ENCODE results near the gene GABRR2.

Gene GABRR2

DNA sequence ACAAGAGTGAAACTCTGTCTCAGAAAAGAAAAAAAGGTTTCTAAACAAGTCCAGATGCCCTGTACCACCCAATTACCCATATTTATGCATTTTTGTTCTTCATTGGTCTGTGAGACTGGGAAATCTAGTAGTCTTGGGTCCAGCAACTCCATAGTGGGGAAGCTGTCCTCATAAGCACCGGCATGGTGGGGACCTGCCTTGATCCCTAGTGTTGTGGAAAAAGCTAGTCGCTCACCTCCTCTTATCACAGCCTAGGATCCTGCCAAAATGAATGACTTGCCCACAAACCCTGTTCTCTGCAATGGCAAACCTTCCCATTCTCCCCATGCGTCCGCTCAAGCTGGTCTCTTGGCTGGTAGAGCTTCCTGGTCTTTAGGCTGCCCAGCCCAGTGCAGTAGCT lies 59.7 kb downstream of the GABRR2 start:
- no peak for DNase-seq

DNA sequence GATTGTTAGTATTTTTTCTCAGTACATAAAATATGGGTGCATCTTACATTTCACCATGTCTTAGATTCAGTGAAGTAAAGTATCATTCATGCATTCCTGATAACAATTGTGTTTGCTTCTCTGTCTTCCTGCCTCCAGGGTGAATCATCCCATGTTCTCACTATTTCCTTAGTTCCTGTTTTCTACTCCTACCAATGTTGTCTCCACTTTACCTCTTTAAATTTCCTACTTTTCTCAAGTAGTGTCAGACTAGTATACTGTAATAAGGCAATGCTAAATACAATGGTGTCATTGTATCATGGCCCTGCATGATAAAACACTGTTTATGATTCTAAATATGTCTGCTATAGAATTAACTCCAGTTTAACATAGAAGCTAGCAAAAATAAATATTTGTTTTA lies 60.5 kb downstream of the GABRR2 start:
- DNase-seq: peak; percentile 42

DNA sequence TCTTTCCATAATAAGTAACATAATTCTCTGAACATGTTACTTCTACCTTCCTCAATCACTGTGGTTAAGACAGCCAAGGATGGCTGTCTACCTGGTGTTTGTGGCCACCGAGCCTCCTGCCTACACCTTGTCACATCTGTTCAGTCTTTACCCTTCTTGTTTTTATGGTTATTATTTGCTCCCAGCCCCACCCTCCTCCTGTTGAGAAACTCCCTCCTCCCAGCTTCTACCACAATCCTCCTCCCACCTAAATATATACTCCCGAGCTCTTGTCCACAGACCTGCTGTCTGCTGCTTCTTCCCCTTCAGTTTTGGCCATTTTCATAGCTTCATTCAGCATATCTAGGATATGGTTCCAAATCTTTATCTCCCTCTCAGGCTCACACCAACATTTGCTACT lies 62.2 kb downstream of the GABRR2 start:
- DNase-seq: no peak

DNA sequence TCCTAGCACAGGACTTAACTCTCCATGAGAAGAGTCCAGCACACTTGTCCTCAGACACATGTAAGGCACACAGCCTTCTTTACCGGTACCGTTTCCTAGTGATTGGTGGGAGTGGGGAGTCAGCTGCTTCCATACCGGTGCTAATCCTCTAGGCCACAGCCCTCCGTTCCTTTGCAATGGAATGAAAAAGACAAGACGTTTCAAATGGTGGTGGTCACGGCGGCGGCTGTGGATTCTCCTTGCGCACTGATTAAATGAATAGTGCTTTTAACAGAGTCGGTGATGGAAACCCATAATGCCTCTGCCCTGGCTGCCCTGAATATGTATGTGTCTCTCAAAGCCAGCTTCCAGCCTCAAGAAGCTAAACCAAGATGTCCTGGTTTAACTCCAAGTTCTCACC lies 63.1 kb downstream of the GABRR2 start:
- DNase-seq: no peak

DNA sequence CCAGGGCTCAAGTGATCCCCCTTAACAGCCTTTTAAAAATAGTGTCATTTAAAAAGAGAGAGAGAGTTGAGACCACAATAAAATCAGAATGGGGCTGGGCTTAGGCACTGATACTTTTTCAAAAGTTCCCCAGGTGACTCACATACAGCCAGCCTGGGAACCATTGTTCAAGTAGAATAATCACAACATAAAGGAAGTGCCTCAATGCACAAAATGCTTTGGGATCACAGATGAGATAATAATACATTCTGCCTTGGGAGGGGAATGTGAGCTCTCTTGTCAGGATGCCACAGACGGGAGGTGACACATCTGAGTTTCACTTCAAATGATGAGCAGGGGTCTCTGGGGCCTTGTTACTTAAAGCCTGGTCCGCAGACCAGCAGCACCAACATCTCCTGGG lies 63.9 kb downstream of the GABRR2 start:
- DNase-seq: no peak

DNA sequence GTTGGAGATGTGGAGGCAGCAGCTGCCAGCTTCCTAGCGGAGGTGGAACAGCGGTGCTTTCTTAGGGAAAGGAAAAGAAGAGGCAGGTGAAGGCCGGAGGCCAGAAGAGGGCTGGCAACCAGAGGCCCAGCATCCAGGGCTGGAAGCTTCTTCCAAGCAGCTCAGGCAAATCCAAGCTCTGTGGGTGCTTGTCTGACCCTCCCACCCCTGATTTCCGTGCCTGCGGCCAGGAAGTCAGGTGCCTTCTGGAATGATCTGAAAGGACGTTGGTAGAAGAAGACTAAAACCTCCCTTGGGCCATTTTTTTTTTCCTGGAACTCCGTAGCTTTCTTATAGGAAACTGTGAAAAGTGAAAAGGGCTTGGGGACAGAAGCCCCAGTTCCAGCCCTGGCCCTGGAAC lies 64.9 kb downstream of the GABRR2 start:
- DNase-seq: no peak

DNA sequence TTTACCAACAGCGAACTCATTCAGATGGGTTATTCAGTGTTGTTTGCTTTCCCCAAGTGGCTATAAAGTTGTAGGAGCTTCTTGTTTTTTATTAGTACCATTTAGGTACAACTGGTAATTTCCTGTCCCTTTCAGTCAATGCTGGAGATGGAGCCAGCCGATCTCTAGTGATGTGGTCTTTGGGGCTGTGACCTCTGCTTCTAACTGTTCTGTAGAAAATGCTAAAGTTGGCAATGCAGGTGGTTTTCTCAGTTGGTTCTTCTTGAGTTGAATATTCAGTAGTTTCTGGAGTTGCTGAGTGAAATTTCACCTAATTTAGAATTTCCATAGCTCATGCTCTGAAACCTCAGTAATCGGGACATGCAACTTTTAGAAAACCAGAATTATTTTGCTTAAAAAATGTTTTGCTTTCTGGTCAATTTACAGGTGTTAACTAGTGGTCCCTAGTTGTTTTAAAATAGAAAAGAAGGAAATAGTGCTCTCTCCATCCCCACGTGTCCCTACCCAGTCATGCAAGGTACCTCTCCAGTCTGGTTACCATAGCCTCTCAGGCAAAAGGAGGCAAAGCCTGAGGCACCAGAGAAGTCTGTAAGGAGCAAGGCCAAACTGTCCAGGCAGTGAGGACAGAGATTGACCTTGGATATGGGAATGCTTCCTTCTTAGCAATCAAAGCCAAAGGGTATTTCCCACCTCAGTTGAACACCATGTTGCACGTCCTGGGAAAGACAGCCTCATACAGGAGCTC lies 70.7 kb downstream of the GABRR2 start:
- DNase-seq: no peak

DNA sequence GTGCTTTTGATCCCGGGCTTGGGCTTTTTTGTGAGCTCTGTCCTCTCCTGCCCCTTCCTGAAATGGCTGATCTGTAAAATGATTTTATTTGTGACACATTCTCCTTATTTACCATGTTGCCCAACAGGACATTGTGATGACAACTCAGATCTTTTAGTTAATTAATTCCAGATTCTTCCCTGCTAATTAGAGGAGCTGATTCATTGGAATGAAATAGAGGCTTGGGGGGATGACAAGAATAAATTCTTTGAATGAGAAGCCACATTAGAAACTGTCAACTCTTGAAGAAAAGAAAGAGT lies 71.8 kb downstream of the GABRR2 start:
- DNase-seq: no peak

DNA sequence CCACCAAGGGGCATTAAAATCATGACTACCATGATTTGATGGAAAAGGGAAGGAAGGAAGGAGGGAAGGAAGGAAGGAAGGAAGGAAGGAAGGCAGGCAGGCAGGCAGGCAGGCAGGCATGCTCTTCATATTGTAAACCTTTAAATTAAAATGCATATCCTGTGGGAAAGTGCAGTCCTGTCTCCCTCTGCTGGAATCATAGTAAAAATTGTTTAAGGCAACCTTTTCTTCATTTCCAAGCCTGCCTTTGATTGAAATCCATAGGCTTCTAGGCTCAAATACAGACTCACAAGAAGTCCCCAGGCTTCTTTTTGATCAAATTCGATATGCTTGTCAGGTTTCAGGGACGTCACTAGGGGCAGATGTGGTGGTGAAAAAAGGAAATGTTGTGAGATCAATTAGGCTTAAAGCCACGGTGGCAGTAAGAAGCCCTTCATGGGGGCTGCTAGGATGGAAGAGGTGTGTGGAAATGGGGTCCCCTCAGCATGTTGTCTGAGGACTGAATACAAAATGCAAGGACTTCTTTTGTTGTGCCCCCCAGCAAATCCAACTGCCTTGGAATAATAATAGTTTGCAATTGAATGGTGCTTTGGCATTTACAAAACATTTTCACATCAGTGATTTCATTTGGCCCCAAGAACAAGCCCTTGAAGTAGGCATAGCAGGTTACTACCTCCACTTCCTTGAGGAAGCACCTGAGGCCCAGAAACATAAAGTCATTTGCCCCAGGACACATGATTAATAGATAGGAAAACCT lies 72.3 kb downstream of the GABRR2 start:
- DNase-seq: peak; percentile 52

DNA sequence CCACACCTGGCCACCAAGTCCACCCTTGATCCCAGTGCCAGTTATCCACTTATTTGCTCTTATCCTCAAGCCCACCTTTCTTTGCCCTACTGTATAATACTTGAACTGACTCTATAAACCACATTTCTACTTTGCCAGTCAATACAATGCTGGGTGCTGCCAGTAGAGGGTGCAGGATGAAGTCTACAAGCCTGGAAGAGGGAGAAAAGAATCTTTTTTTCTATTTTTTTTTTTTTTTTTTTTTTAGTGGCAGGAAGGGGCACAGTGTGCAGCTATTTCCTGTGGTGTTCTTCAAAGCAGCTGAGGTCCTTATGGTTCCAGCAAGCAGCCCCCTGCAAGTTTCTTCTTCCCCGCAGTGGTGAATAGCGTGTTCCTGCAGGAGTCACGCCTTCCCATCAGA lies 75.8 kb downstream of the GABRR2 start:
- peak; percentile 34 for DNase-seq

DNA sequence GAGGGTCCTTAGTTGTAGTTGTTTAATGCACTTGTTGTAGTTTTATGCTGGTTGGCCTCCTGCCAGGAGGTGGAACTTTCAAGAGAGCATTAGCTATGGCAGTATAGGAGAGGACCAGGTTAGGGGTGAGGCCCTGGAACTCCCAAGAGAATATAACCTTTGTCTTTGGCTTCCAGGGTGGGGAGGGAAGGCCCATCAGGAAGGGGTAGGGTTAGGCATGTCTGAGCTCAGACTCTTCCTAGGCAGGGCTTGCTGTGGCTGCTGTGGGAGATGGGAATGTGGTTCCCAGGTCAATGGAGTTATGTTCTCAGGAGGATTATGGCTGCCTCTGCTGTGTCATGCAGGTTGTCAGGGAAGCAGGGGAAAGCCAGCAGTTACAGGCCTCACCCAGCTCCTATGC lies 77.9 kb downstream of the GABRR2 start:
- DNase-seq: no peak

DNA sequence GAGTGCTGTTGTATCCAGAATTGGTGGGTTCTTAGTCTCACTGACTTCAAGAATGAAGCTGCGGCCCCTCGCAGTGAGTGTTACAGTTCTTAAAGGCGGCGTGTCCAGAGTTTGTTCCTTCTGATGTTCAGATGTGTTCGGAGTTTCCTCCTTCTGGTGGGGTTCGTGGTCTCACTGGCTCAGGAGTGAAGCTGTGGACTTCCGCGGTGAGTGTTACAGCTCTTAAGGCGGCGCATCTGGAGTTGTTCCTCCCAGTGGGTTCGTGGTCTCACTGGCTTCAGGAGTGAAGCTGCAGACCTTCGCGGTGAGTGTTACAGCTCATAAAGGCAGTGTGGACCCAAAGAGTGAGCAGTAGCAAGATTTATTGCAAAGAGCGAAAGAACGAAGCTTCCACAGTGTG lies 81.5 kb downstream of the GABRR2 start:
- DNase-seq: peak; percentile 84

DNA sequence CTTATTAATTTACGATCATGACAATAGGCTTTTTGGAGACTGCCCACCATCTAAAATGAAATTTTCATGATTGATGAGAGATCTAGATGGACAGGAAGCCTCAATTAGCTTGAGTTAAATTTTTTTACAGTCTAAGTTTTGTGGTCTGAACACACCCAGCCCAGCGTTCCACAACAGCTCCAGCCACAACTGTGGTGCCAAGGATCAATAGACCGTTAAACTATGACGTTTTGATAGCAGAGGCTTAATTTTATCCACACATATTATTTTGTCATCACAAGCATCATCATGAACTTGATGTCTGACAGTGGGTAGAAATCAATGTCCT lies 92.4 kb downstream of the GABRR2 start:
- DNase-seq: no peak

DNA sequence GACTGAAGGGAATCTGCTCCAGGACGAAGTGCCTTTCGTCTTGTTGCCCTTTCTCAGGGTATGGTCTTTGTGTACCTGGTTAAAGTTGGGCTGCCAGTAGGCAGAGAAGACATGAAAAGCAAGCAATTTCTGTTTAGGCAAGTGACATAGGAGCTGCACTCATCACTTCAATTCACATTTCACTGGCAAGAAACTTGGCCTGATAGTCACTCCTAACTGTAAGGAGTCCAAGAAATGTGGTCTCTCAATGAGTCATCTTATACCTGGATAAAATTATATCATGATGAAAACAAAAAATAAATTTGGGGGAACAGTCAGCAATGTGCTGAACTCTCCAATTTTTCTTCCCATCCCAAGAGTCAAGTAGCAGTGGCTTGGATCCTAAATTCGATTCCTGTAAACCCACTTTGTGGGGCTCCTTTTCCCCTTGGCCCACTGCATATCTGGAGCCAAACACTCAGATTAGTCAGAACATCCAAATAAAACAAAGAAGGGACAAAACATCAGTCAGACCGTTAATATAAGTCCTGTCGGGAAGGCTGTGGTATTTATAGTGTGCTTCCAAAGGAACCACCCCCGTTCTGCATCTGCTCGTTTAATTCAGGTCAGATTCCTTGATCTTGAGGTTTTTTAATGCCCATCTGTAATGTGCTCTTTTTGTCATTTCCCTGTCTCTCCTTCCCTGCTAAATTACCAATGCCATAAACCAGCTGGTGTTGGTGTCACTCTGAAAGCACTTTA lies 93.0 kb downstream of the GABRR2 start:
- no peak for DNase-seq

DNA sequence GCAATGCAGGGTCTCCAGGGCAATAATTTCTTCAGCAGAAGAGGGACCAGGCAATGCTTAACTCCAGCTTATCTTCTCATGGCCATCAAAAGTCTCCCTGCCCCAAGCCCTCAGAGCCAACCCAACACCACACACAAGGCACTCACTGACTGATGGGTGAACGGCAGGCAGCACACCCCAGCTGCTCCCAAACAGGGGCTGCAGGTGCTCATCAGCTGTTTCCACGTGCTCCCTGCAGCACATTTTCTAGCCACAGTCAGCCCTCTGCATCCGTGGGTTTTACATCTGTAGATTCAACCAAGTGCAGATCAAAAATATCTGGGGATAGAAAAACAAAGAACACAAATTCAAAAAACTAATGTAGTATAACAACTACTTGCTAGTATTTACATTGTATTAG lies 94.0 kb downstream of the GABRR2 start:
- no peak for DNase-seq

DNA sequence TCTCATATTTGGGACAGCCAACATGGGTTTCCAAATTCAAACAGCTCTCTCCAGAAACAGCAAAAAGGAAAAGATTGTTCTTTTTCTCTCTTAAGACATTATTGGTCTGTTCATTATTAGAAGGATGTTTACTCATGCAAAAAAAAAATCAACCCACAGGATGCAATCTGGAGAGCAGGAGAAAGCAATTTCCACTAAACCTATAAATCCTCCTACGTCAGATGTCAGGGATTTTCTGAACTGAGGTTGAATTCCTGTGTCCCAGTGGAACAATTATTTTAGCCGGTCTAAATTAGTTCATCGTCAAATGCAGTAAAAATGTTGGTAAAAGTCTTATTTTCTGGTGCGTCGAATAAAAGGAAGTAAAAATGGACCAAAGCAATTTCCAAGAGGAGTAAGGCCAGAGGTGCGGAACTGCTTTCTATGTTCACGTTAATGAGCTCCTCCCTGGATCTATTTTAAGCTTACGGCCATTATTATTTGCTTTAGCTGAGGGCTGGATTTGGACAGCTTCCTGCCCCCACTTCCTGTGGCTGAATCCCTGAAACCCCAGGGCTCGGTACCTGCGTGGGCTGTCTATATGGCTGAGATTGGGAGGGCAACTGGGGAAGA lies 97.7 kb downstream of the GABRR2 start, which contains the start of gene GABRR1:
Gene GABRR1, minus strand, starts transcription at position 60 of the 612 bp plus-strand sequence. Its CDS starts 36 bp downstream, at position 24.
- no peak for DNase-seq

DNA sequence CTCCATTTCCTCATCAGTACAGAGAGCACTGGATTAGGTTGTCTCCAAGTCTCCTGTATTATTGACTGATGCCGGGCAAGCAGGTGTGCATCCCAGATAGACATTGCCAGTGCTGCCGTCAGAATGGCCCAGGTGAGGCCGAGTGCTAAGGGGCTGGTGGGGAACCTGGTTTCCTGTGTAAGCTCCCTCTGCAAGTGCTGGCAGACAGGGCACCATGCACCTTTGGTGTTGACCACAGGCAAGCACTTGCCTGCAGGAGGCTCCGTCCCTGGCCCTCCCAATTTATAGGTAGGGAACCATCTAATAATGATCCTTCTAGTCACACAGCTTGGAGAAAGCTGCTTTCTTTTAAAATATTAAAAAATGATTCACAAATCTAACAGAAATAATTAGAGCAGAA lies 98.7 kb downstream of the GABRR2 start:
- DNase-seq: no peak

DNA sequence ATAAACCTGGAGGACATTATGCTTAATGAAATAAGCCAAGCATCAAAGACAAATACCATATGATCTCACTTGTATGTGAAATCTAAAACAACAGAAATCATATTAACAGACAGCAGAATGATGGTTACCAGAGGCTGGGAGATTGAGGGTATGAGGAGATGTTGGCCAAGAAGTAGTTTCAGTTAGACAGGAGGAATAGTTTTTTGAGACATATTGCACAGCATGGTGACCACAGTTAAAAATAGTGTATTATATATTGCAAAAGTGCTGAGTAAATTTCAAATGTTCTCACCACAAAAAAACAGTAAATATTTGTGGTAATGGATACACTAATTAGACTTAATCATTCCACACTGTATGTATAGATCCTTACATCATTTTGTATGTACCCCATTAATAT lies 99.7 kb downstream of the GABRR2 start:
- DNase-seq: peak; percentile 86

DNA sequence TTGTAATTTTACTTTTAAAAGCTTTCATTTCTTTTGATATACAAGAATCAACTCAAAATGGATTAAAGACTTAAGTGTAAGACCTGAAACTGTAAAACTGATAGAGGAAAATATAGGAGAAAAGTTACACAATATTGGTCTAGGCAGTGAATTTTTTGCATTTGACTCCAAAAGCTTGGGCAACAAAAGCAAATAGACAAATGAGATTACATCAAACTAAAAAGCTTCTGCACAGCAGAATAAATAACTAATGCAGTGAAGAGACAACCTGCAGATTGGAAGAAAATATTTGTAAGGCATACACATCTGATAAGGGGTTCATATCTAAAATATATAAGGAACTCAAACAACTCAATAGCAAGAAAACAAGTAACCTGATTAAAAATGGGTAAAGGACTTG lies 100.9 kb downstream of the GABRR2 start:
- peak; percentile 49 for DNase-seq

DNA sequence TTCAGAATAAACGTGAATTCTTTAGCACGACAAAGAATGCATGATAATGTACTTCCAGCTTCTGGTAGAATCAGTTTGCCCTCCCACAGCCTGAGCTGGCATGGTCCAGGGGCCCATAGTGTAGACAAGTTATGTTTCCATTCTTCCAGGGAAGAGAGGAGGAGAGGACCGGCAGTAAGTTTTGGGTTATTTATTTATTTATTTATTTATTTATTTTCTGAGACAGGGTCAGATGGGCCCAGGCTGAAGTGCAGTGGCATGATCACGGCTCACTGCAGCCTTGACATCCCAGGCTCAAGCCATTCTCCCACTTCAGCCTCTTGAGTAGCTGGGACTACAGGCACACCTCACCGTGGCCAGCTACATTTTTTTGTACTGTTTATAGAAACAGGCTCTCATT lies 102.6 kb downstream of the GABRR2 start:
- DNase-seq: no peak

DNA sequence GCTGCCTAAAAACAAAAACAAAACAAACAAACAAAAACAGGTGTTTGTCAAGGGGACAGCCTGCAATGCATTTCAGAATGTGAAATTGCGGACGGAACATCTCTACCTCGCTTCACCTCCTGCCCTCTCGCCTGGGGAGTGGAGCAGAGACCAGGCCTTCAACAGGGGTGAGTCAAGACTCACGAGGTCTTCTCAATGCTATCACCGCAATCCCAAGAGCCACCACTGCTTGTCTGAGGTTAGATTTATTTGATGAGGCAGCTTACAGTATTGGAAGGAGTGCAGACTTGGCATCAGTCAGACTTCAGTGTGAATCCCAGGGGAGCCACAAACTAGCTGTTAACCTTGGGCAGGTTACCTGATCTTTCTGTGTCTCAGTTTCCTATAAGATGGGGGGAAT lies 105.6 kb downstream of the GABRR2 start:
- no peak for DNase-seq

DNA sequence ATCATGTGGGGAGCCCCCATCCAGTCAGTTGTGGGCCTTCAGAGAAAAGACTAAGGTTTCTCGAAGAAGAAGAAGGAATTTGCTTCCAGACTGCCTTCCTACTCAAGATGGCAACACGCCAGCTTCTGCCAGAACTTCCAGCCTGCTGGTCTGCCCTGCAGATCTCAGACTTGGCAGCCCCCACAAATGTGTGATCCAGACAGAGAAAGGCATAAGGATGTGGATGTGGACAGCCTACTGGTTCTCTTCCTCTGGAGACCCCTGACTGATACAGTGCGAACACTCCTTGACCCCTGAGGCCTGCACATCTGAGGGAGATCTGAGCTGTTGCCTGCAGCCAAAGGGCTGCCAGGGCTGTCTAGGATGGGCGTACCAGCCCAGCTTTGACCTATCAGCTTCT lies 106.5 kb downstream of the GABRR2 start:
- DNase-seq: no peak

Measured in MV-4-11 (cell line).